ENCODE results near the gene PNKD.
A peak's percentile ranks its signal among the peaks of the same experiment; 100 is the strongest.

Gene PNKD, protein sequence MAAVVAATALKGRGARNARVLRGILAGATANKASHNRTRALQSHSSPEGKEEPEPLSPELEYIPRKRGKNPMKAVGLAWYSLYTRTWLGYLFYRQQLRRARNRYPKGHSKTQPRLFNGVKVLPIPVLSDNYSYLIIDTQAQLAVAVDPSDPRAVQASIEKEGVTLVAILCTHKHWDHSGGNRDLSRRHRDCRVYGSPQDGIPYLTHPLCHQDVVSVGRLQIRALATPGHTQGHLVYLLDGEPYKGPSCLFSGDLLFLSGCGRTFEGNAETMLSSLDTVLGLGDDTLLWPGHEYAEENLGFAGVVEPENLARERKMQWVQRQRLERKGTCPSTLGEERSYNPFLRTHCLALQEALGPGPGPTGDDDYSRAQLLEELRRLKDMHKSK

DNA sequence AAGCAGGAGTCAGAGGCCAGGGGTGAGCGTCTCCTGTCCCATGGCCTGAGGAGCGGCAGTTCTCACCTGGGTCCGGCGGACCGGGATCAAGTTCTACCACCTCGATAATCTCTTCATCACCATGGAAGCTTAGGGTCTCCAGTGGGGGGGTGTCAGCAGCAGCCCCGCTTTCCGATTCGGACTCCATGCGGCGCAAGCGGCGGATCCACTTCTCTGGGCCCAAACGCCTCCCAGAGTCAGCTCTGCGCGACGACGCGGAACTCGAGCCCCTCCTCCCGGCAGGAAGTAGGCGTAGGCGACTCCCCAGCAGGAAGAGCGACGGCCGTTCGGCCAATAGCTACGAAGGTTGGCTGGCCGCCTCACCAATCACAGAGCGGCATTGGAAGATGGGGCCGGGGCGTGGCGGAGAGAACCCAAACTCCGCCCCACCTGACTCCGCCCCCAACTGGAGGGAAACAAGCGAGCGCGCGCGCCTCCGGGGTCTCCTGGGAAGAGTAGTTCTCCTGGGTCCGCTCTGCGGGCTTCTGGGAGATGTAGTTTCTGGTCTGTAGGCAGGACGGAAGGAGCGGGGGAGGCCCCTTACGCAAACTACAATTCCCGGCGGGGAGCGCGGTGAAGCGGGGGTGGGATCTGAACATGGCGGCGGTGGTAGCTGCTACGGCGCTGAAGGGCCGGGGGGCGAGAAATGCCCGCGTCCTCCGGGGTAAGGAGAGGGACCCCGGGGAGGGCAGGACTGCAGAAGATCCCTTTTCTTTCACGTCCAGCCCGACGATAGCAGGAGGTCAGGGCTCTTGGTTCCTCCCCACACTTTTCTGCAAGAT lies at the start of gene PNKD, which contains the start of gene AAMP:
Gene PNKD, plus strand, starts transcription at position 620 of the 821 bp plus-strand sequence. Its CDS starts 17 bp downstream, at position 637.
Gene AAMP, minus strand, starts transcription at position 238 of the 821 bp plus-strand sequence. Its CDS starts 51 bp downstream, at position 187.
- peak; percentile 100 for DNase-seq (ENCODE audit: low read depth, low spot score)

DNA sequence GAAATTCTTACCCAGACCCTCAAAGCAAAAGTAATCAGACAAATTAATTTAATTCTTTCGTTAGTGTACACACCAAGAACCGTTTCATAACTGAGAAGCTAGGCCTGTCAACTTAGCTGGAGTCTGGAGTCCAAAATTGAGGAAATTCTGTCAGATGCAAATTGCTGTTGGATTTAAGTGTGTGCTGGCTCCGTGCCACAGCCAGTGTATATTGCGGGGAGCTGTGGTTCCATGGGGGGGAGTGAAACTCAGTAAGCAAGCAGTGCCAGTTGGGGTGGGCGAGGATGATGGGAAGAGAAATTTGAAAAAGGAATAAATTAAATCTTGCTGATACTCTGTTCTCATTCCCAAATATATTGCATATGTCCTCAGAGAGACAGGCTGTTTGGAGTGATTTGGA lies 49.3 kb upstream of the PNKD start:
- DNase-seq (ENCODE audit: low read depth, low spot score), result no peak

DNA sequence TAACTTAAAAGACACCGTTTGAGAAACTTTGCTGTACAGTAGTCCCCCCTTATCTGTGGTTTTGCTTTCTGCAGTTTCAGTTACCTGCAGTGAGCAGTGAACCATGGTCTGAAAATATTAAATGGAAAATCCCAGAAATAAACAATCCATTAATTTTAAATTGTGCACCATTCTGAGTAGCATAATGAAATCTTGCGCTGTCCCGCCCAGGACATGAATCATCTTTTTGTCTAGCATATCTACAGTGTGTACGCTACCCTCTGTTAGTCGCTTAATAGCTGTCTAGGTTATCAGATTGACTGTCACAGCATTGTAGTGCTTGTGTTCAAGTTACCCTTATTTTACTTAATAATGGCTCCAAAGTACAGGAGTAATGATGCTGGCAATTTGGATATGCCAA lies 47.3 kb upstream of the PNKD start:
- DNase-seq (ENCODE audit: low read depth, low spot score), result no peak

DNA sequence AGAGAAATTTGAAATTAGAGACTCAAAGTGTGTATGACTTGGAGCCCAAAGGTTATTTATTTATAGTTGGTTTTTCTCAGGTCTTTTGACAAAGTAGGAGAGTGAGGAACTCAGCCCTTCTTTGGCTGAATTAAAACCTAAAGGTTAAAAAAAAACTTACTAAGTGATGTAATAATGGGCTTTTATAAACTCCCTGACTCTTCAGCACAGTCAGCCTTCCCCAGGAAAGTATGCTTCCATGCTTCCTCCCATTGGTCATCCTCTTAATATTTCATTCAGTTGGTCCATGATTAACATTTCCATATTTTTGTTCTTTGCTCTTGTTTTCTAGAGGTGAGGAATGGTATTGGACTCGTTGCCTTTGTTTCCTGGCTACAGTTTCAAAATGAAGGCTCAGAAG lies 46.1 kb upstream of the PNKD start:
- no peak for DNase-seq (ENCODE audit: low read depth, low spot score)

DNA sequence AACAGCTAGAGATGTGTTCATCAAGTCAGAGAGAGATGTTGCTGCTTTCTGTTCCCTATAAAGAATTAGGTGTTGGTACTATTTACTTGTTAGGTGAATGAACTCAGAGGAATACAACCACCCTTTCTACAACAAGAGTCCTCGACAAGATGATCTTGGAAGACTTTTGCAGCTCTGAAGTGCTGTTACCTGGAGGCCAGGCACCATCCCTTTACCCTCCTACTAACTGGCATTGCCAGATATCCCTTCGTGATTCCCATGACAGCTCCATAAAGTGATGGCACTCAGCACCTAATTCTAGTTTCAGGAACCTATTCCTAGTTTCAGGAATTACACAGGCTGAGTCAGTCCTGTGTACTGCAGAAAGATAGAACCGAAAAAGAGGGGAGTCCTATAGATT lies 43.4 kb upstream of the PNKD start:
- DNase-seq (ENCODE audit: low read depth, low spot score), result no peak

DNA sequence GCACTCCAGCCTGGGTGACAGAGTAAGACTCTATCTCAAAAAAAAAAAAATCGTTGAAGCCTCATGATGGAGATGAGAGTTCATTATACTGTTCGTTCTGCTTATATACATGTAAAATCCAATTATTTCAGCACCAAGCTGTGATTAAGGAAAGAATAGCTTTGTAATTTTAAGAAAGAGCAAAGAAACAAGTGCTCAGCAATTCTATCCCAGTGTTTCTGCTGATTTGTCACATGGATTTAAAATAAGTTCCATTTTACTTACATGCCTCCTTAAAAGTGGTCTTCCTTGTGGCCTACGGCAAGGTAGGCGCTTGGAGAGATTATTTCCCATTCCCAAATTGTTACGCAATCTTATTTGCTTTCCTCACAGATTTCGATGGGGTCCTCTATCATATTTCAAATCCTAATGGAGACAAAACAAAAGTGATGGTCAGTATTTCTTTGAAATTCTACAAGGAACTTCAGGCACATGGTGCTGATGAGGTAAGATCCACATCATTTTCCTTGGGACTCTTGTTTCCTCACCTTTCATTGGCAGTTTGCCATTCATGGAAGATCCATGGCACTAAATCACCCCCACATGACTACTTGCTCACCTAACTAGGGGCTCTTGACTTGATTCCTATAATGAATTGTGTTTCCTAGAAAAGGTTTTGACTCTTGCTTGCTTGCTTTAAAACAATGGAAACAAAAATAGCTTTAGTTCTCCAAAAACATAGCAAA lies 41.8 kb upstream of the PNKD start:
- no peak for DNase-seq (ENCODE audit: low read depth, low spot score)

DNA sequence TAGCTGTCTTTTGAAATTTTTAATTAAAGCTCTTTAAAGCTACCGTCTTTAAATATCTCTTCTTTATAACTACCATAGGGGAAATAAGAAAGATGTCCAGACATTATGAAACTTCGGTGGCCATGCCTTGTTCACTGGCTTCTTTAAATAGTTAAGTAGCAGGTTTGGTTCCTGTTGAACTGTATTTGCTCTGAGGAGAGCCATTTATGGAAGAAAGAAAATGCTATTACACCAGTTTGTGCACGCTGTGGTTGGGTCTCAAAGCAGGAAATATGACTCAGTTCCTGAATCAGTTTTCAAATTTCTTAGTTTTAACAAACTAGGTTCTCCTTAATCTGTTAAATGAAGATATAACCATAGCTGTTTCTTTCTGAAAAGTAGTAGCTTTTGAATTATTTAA lies 41.1 kb upstream of the PNKD start:
- DNase-seq (ENCODE audit: low read depth, low spot score), result no peak

DNA sequence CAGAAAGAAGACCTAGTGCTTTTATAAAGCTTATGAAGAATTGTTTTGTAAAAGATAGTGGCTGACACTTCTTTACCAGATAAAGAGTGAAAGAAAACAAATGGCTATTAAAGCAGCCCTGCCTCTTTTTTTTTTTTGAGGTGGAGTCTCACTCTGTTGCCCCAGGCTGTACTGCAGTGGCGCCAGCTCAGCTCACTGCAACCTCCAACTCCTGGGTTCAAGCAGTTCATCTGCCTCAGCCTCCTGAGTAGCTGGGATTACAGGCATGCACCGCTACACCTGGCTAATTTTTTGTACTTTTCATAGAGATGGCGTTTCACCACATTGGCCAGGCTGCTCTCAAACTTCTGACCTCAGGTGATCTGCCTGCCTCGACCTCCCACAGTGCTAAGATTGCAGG lies 40.5 kb upstream of the PNKD start:
- no peak for DNase-seq (ENCODE audit: low read depth, low spot score)

DNA sequence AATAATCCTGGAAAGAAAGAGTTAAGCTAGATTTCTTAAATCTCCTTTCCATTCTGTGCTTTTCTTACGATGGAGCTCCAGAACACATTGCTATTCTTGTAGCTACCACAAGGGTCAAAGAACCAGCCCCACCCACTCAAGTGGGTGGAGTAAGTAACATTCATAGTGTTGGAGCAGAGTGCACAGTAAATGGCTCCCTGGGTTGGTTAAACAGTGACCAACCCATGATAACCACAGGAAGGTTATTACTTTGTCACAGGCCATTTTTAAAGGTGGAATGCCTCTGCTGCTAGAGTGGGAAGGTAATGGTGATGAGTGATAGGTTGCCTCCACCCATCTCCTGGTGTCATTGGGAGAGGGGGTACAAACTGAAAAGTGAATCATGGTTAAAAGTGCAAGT lies 39.4 kb upstream of the PNKD start:
- DNase-seq (ENCODE audit: low read depth, low spot score), result no peak

DNA sequence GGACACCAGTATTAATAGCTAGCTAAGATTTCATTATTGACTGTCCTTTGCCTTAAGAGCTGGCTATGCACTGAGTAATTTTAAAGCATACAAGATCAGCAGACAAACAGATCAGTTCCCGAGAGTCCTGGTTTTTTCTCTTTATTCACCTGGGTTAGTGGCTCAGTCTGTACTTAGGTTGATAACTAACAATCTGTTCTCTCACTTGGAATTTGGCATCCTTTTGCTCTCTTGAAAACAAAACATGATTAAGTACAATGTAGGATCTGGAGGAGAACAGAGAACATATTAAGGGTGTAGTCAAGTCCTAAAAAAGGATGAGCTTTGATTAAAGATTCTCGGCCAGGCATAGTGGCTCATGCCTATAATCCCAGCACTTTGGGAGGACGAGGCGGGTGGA lies 36.8 kb upstream of the PNKD start:
- no peak for DNase-seq (ENCODE audit: low read depth, low spot score)

DNA sequence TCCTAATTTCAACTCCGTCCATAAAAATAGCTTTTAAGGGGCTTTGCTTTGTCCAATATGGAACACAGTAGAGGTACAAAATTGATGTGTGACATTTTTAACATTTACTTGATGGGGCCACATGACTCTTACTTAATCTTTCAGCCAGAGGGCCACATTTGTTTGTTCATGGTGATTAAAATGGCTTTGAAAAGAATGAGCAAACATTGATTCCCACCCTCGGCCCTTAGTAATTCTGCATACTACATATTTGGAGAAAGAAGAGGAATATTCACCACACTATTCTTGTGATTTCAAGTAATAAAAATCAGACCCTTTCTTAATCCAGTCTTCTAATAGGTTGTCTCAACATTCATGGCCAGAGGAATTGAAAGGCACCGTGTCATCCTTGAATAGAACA lies 35.8 kb upstream of the PNKD start:
- DNase-seq (ENCODE audit: low read depth, low spot score), result no peak

DNA sequence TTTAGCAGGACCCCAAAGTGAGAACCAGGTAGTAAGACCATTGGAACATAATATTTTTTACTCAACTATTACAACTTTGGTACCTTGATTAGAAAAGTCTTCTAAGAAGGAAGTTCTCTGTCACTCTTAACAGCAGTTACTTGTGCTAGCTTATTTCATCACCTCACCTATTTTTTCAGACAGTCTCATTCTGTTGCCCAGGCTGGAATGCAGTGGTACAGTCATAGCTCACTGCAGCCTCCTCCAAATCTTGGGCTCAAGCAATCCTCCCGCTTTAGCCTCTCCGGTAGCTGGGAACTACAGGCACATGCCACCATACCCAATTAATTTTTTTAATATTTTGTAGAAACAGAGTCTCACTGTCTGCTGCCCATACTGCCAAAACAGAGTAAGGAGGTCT lies 35.3 kb upstream of the PNKD start:
- no peak for DNase-seq (ENCODE audit: low read depth, low spot score)

DNA sequence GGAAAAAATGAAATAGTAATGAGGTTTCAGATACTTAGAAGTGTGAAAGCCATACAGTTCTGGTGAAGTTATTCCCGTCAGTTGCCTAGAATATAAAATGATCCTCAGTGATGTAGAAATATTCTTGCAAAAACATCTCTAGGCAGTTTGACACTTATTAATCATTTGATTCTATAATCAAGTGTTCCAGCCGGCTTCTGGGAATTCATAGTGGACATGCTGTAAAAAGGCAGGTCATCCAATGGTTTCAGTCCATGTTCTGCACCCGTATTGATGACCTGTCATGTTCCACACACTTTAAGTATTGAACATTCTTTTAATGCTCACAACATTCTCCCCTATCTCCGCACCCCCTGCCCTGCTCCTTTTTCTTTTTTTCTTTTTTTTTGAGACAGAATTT lies 33.5 kb upstream of the PNKD start:
- DNase-seq (ENCODE audit: low read depth, low spot score), result no peak

DNA sequence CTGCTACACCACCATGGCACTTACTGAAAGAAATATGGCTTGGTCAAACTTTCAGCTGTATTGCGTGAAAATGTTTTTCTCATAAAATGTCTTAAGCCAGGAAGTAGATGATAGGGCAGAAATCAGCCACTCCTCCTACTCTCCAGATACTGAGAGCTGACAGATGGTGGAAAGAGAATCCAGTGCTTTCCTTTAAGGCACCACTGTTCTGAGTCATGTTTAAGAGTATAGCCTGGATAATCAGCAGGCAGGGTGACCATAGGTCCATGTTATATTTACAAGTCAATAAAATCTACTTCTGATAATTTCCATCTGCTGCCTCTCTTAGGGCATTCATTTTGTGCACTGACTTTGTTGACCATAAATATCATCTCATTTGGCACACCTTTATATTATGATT lies 31.4 kb upstream of the PNKD start:
- DNase-seq (ENCODE audit: low read depth, low spot score), result no peak

DNA sequence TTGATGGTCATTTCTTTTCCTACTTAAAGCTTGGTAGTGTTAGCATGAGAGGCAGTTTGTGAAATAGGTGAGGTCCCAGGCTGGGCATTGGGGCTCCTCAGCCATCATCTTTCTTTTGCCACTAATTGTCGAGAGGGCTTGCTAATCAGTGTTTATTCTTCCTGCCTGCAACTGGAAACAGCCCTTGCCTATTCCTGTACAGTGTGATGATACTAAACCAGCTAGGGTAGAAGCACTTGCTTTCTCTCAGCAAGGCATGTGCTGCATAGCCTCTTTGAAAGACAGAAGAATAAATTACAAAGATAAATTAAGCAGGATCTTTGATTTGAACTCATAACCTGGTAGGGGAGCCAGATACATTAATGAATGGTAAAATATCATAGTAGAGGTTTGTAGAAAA lies 26.1 kb upstream of the PNKD start:
- DNase-seq (ENCODE audit: low read depth, low spot score), result no peak

DNA sequence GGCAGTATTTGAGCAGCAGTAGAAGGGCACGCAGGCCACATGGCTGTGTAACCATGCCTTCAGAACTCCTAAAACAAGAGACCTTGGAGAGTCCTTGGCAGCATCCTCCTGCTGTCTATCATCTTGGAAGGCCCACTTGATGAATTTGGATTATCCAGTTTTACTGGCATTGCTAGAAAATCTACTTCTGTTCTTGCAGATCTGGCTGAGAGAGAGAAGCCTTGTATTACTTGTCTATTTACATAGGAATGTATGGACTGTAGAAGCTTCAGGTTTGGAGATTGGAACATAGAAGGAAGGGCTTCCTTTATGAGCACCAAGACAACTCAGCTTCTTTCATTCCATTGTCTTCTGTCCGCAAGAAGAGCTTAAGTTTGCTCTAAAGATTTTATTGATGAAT lies 25.7 kb upstream of the PNKD start:
- DNase-seq (ENCODE audit: low read depth, low spot score), result no peak

DNA sequence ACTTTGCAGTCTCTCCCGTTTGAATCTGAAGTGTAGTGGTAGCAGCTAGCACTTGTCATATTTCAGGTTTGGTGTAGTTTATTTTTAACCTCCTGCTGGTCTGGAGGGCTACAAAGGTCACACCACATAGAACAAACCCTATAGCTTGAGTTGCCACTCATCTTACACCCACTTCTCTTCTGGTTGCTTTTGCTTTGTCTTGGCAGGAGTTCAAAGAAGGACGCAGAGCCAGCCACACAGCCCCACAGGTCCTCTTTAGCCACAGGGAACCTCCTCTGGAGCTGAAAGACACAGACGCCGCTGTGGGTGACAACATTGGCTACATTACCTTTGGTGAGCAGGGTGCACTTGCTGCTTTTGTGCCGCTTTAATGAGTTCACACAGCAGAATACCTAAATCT lies 25.1 kb upstream of the PNKD start:
- no peak for DNase-seq (ENCODE audit: low read depth, low spot score)

DNA sequence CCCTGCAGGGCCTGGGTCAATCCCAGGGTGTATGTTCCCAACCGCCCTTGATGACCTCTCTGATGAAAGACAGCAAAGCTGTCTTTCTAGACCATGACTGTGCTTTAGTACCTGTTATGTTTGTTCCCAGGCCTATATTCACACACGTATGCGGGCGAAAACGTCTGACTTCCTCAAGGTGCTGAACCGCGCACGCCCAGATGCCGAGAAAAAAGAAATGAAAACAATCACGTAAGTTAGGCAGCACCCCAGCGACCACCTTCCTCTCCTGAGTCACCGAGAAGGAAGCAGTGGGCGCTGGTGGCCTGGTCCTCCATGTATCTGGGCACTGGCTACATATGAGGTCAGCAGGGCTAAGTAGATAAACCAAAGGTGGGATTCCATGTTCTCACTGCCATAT lies 20.6 kb upstream of the PNKD start:
- no peak for DNase-seq (ENCODE audit: low read depth, low spot score)

DNA sequence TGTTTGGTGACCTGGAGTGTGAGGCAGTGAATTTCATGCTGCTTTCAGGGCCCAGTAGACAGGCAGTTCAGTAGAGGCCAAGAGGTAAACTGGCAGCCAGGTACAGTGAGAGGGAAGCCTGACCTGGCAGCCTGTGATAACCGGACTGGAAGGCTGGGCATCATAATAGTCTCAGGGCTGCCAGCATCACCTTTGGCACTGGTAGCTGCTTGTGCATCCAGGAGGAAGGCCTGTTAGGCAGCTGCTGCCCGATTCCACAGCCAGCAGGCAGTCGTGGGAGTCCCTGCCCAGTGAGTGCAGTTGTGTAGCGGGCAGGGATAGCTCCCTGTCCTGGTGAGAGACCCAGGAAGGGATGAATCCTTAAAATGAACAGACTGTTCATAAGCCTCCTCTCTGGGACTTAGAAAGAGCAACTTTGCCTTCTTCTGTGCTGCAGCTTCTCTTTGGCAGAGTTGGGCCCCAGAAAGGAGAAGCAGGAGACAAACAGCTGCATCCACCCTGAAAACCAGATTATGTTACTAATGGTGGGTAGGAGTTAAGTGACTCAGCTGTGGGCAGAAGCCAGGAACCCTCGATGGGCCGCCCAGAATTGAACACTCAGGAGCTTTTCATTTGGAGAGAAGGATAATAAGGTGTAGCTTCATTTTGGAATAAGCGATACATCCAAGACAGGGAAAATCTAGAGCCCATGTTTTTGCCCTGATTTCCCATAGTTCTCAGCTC lies 17.6 kb upstream of the PNKD start:
- no peak for DNase-seq (ENCODE audit: low read depth, low spot score)

DNA sequence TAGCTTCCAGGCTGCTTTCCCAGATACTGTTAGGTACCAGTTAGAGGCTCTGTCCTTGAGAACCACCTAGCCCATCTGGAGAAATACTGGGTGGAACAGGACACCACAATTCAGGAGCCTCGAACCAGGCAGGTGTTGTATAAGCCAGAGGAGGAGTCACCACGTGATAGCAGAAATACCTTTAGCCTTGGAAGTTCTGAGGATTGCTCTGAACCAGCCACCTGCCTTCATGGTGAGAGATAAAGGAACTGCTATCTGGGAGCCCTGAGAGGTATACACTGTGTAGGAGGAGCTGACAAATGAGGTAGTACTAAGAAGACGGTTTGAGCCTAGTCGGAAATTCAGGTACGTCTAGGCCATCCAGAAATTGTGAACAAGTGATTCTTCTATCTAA lies 17.1 kb upstream of the PNKD start:
- DNase-seq (ENCODE audit: low read depth, low spot score), result no peak

DNA sequence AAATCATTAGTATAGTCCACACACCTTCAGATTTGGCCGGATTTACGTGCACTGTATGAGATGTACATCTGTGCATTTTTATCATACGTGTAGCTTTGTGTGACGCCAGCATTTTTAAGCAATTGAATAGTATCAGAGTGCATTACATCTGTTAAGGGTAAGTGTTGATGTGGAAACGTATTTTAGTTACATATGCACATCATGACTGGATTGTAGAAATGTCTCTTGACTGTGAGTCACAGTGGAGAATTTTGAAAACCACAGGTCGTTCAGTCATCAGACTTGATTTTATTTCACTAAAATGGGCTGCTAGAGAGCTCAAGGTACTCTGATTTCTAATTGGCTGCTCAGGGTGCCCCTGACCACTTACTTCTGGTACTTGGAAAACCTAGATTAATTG lies 14.9 kb upstream of the PNKD start:
- no peak for DNase-seq (ENCODE audit: low read depth, low spot score)

Measured in activated naive CD8-positive, alpha-beta T cell treated with anti-CD3 and anti-CD28 coated beads, Interleukin-2, amount 50 U/mL, for 16 hours (primary cell).